ENCODE data around the gene SLC10A4.
A peak's percentile ranks its signal among the peaks of the same experiment; 100 is the strongest.
"Not testable (repeated sequence)": the region's sequence is repeated elsewhere in the genome, so short reads cannot be mapped to it uniquely, and the experiment has no call there.

The SLC10A4 gene, protein sequence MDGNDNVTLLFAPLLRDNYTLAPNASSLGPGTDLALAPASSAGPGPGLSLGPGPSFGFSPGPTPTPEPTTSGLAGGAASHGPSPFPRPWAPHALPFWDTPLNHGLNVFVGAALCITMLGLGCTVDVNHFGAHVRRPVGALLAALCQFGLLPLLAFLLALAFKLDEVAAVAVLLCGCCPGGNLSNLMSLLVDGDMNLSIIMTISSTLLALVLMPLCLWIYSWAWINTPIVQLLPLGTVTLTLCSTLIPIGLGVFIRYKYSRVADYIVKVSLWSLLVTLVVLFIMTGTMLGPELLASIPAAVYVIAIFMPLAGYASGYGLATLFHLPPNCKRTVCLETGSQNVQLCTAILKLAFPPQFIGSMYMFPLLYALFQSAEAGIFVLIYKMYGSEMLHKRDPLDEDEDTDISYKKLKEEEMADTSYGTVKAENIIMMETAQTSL
- total RNA-seq: 0 to 0.13 reads per million in 2 donors

DNA sequence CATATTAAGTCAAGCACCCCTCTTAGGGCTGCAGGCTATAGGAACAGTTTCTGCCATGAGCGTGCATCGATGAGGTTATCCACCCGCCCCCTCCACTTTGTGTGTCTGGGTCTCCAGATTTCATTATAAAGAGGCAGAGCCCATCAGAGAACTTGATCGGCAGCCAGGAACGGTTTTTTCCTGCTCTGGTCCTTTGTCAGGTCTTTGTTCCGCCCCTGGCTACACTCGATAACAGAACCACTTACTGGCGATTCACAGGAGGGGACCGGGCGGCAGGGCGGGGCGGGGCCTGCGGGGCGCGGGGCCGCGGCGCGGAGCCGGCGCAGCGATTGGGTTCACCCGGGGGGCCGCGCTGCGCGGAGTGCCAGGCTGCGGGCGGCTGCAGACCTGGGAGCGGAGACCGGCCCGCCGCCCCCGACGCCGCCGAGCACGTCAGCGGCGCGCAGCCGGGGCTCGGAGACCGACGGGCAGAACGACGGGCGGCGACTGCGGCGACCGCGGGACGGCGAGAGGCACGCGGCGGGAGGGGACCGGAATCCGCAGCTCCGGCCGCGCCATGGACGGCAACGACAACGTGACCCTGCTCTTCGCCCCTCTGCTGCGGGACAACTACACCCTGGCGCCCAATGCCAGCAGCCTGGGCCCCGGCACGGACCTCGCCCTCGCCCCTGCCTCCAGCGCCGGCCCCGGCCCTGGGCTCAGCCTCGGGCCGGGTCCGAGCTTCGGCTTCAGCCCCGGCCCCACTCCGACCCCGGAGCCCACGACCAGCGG lies at the start of gene SLC10A4:
TSS of gene SLC10A4 (plus strand) at position 338 of the 771 bp plus-strand sequence. CDS start at position 557, 219 bp downstream.
- DNase-seq: no peak

DNA sequence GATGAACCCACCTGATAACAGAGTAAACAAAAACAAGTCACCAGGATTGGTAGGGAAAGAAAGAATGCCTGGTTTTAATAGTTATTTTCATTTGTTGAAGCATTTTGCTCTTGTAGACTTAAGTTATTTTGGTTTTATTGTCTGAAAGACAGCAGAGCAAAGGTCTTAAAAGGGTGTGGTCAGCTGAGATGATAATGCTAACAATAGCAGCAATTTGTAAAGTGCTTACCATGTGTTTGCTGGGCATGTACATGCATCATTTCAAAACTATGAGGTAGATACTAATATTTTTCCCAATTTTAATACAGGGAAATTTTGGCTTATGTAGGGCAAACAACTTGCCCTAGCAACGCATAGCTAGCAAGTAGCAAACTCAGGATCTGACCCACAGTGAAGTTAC lies 46.8 kb upstream of the SLC10A4 start:
- DNase-seq: no peak

DNA sequence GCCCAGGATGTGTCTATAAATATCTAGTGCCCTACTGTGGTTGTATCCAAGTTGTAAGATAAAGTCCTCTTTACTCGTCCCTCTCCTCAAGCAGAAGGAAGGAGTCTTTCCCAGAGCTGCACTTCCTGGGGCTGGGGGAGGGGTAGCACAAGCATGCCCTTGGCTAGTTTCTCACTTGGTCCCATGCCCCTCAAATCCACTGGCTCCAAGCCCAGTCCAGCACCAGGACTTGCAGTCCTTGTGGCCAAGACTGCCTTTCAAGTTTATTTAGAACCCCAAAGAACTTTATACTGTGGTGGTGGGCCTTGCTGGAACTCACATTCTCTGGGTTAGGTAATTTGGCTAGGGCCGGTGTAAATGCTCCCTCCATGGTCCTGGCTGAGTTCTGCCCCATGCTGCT lies 43.2 kb upstream of the SLC10A4 start:
- DNase-seq: no peak

DNA sequence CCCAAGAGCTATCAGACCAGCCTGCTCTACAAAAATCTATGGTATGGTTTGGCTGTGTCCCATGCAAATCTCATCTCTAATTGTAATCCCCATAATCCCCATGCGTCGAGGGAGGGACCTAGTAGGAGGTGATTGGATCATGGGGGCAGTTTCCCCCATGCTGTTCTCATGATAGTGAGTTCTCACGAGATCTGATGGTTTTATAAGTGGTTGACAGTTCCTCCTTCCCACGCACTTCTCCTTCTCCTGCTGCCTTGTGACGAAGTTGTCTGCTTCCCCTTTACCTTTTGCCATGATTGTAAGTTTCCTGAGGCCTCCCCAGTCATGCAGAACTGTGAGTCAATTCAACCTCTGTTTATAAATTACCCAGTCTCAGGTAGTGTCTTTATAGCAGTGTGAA lies 42.2 kb upstream of the SLC10A4 start:
- not testable (repeated sequence) for DNase-seq

DNA sequence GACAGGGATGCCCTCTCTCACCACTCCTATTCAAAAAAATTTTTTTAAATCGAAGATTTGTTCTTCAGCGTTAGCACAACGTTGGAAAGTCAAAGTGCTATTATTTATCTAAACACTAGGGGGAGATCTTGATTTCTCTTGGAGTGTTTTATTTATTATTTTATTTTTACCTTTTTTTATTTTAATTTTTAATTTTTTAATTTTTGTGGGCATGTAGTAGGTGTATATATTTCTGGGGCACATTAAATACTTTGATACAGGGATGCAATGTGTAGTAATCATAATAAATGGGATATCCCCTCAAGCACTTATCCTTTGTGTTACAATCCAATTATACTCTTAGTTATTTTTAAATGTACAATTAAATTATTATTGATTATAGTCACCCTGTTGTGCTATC lies 37.4 kb upstream of the SLC10A4 start:
- no peak for DNase-seq

DNA sequence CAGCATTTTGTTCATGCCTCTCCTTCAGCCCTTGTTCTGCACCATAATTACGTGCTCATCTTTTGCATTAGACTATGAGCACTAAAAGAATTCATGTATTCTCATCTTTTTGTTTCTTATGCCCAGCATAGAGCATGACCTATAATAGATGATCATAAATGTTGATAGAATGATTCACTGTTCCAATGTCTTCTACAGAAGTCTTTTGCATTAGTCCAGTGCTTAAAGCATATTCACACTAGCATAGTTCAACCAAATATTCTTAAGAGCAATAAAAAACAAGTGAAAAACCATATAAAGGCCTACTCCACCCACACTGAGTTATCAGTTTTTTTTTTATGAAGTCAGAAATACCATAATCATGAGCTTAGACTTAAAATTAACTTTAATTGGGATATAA lies 36.5 kb upstream of the SLC10A4 start:
- DNase-seq: no peak

DNA sequence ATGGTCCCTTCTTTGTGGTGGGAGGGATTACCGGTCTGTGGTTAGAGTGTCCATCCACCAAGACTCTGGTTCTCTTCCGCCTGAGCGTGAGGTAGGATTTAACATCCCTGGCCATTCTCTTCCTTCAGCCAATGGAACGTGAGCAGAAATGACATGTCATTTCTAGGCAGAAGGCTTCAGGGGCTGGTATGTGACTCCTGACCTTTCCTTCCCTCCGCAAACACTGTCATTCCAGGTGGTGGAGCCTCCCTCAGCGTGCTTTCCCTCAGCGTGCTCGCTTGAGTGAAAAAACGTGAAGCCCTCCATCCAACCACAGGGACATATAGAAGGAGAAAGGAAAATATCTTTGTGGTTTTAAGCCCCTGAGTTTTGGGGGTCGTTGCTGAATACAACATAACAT lies 34.0 kb upstream of the SLC10A4 start:
- no peak for DNase-seq

DNA sequence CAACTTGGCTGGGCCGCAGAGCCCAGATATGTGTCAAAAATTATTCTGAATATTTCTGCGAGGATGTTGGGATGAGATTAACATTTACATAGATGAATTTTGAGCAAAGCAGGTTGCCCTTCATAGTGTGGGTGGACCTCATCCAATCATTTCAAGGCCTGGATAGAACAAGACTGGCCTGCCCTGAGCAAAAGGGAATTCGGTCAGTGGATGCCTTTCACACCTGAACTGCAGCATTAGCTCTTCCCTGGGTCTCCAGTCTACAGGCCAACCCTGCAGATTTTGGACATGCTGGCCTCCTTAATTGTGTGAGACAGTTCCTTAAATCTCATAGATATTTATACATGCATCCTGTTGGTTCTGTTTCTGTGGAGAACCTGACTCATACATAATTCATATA lies 32.4 kb upstream of the SLC10A4 start:
- DNase-seq: no peak

DNA sequence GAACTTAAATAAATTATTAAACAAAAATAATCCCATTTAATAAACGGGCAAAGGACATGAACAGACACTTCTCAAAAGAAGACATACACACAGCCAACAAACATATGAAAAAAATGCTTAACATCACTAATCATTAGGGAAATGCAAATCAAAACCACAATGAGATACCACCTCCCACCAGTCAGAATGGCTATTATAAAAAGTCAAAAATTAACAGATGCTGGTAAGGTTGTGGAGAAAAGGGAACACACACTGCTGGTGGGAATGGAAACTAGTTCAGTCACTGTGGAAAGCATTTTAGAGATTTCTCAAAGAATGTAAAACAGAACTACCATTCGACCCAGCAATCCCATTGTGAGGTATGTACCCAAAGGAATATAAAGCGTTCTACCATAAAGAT lies 31.5 kb upstream of the SLC10A4 start:
- not testable (repeated sequence) for DNase-seq

DNA sequence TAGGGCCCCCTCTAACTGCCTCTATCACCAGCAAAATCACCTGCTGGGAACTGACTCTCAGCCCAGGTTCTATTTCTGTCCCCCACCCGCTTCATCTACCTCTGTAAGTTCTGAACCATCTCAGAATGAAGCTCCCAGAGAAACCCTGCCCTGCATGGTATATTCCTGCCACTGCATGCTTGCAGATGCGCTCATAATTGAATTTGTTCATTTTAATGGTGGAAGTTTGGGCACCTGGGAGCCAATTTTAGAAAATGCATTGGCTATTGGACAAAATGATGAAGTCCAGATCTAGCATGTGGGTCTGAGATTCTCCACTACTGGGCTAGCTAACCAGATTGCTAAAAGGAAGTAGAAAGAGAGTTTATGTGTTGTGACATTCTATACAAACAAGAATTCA lies 28.6 kb upstream of the SLC10A4 start:
- DNase-seq: no peak

DNA sequence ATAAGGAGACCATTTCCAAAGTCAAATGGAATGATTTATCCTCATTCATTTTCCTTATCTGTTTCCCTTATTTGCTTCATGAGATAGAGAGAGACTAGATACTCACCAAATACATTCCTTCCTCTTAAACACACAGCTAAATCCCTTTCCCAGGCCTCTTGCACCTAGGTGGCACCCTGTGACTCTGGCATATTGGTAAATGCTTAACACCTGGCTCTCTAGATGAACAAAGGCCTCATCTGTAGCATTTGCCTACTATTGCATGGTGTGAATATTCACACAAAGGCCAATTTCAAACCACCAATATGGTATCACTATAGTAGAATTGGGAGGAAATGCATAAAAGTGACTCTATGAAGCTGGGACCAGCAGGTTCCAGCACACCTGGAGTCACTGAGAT lies 22.1 kb upstream of the SLC10A4 start:
- no peak for DNase-seq

DNA sequence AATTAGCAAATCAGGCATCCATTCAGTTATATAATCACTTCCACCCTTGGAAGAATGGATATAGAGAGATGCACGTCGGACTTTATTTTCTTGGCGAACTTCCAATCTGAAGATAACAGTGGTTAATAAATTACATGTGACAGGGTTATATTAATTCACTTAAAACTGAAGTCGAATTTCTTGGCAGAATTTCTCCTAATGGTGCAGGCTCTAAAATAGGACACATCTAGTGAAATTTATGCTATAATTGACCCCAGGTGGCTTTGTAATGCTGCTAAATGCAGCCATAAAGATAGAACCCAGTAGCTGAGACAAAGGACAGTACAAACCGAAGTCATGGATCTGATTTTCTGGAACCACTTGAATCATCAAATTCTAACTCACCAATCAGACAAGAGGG lies 20.8 kb upstream of the SLC10A4 start:
- no peak for DNase-seq

DNA sequence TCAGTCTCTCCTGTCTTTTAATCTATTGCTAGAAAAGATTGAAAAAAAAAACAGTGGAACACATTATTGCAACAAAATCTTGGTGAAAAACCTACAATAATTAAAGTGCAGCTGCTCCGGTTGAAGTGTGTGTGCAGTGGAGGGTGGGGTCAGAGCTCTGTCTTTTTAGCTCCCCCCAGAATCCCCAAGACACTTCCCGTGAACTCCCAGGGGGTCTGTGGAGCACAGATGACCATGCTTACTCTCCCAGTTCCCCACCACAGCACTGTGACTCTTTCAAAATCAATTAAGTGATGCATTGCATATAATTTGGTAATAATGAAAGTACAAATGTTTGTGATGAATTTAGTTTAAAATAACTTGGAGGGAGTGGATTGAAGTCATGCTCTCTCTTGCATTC lies 15.7 kb upstream of the SLC10A4 start:
- DNase-seq: no peak

DNA sequence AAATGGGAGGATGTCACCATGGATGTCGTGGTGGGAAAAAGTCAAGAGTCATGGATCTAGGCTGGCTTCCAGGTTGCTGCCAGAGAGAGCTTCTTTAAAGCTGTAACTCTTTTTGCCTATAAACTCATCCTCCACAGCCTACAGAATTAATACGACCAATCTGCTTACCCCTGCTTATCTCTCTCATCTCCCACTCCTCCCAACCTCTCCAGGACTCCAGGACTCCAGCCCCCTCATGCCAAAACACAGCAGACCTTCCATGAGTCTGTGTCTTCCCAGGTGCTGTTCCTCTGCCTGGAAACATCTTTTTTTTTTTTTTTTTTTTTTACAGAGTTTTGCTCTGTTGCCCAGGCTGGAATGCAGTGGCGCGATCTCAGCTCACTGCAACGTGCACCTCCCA lies 15.3 kb upstream of the SLC10A4 start:
- no peak for DNase-seq

DNA sequence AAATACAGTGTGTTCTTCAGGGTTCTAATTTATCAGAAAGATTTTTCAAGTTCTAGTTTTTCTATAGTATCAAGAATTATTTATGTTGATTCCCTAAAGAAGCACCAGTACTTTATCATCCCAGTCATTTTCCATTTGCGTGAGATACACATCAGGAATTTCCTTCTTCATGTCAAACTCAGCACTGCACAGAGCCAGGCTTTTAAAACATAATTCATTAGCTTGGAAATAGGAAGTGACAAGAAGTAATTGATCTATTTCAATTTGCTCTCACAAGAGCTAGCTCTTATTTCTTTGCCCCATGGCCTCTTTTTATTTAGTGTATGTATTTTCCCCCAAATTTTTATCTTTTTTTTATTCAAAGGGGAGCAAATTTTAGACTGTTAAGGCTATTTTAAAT lies 13.0 kb upstream of the SLC10A4 start:
- no peak for DNase-seq

DNA sequence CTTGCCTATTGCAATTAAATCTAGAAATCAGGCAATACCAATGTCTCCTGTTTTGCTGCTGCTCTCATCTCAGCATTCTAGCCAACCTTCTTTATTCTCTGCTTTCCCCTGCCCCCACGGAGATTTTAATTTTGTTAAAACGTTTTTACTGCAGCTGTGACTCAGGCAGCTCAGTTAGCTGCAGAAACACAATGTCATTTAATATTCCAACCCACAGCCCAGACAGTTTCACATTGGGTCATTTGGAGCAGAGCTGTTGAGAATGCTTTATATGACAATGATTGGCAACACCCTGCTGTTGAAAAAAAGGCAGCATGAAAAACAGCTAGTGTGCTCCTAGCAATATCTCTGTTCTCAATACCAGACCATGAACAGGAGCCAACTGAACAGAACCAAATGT lies 12.6 kb upstream of the SLC10A4 start:
- DNase-seq: no peak

DNA sequence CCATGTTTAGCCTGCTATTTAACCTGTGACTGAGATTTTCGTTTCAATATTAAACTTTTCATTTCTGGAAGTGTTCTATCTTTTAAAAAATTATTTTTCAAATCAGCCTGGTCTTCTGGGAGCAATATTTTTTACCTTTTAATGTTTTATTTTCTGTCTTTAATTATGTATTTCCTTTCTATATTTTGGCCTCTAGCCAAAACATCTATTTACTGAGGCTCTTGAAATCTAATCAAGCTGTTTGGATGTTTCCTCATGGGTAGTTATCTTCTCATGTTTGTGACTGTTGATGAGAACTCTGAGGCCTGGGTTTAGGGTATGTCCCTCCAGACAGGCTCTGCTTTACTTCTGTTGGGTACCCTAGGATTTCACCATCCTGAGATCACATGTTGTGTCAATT lies 10.3 kb upstream of the SLC10A4 start:
- no peak for DNase-seq

DNA sequence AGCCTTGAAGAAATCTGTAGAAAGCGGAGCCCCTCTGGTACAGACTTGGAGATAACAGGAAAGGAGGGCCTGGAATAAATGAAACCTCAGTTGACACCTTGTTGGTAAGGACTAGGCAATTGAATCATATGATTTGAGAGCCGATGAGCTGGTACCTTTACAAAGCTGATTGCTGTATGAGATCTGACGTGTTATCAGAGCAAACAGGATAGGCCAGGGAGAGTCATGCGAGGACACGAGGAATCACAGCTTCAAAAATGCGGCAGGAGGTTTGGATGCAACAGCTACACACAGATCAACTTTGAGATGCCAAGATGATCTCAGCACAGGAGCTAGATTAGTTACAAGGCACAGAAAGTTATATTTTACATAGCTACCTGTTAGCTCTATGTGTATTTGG lies 7.4 kb upstream of the SLC10A4 start:
- DNase-seq: no peak

DNA sequence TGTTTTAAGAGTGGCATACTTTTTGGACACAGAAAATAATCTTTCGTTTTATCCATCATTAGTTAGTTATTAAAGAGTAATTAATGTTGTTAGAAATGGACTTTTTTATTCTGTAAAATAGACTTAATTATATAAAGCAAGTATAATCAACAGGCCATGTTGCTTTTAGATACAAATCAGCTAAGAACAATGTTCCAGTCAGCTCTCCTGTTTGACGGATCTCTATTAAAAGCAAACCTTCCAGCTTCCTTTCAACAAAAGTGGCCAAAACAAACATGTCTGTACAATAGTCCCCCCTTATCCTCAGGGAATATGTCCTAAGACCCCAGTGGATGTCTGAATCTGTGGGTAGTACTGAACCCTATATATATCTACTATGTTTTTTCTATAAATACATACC lies 4.9 kb upstream of the SLC10A4 start:
- DNase-seq: no peak

DNA sequence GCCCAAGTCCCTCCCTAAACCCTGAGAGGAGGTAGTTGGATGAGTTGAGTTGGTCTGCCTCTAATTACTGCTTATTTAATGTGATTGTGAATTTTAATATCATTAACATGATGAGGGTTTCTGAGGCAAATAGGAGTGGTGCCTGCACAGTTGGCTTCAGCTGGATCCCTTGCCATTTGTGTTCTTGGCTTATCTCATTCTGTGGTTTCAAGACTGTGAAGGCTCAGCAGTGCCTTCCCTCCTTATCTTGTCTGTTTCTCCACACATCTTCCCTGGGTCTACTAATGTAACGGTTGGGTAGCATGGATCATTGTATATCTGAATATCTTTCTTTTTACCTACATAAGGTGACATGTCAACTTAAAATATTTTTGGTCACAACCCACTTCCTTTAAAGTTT lies 1.6 kb upstream of the SLC10A4 start:
- DNase-seq: no peak

DNA sequence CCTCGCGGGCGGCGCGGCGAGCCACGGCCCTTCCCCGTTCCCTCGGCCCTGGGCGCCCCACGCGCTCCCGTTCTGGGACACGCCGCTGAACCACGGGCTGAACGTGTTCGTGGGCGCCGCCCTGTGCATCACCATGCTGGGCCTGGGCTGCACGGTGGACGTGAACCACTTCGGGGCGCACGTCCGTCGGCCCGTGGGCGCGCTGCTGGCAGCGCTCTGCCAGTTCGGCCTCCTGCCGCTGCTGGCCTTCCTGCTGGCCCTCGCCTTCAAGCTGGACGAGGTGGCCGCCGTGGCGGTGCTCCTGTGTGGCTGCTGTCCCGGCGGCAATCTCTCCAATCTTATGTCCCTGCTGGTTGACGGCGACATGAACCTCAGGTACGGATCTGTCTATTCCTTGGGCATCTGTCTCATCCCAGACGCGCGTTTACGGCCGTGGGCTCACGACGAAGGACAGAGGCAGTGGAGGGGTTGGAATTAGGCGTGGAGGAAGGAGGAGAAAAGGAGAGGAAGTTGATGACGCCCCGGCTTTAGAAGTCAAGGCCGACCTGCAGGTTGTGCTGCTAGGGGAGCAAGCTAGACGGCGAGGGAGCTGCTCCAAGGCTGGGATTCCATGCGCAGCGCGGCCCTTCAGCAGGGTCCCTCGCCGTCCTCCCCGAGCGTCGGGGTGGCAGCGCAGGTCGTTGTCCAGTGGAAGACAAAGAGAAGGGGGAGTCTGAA lies 792 bp downstream of the SLC10A4 start:
- peak in 1 of 5 experiments; percentile 12 for DNase-seq

DNA sequence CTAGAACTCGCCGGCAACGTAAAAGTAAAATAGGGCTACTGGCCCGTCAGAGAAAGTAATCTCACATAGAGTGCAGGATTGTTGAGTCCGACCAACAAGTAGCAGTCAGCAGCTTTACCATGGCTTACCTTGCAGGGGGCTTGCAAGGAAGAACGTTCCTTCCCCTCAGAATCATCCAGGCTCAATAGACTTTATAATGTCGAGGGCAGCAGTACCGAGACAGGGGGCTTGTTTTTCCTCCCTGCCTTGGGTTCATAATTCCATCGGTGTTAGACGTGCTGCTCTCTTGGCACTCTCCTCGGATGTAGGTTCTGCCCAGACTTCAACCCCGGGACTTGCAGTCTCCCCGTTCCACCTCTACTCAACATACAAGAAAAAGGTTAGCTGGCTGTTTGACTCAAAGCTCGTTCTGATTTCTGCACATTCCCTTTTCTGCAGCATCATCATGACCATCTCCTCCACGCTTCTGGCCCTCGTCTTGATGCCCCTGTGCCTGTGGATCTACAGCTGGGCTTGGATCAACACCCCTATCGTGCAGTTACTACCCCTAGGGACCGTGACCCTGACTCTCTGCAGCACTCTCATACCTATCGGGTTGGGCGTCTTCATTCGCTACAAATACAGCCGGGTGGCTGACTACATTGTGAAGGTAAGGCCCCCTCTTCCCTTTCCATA lies 1.5 kb downstream of the SLC10A4 start:
- DNase-seq: no peak

DNA sequence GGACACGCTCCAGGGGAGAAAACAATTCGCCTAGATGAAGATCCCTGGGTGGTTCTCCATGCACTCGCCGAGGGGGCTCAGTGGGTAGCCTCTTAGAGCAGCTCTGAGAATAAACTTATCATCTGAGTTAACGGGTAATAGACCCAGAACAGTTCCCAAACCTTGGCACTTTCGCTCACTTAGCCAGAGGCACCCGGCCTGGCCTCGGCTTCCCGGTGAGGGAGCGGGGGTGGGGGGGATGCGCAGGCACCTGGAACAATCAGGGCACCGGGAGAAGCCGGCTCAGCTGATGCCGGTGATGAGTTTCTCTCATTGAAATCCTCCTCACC lies 6.5 kb downstream of the SLC10A4 start:
- DNase-seq: no peak
